Stimulated activated CD4-positive, alpha-beta T cell treated with anti-CD3 and anti-CD28 coated beads, TNF-alpha, amount 100 ng/mL, for 4 hours (primary cell): ENCODE data around the gene THAP8.
"Not testable (repeated sequence)": the region's sequence is repeated elsewhere in the genome, so short reads cannot be mapped to it uniquely, and the experiment has no call there.

ENCODE experiments used
- DNase-seq, 3 experiments: peaks; one replicate each; pipeline ENCODE4 v3.0.0-alpha.2; 2020; ENCODE audit warnings: low read depth in 3 of 3

THAP8 gene

DNA sequence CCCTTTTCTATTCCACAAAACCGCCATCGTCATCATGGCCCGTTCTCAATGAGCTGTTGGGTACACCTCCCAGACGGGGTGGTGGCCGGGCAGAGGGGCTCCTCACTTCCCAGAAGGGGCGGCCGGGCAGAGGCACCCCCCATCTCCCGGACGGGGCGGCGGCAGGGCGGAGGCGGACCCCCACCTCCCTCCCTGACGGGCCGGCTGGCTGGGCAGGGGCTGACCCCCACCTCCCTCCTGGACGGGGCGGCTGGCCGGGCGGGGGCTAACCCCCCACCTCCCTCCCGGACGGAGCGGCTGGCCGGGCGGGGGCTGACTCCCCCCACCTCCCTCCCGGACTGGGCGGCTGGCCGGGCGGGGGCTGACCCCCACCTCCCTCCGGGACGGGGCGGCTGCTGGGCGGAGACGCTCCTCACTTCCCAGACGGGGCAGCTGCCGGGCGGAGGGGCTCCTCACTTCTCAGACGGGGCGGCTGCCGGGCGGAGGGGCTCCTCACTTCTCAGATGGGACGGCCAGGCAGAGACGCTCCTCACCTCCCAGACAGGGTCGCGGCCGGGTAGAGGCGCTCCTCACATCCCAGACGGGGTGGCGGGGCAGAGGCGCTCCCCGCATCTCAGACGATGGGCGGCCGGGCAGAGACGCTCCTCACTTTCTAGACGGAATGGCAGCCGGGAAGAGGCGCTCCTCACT is 14.9 kb upstream of the THAP8 start:
- DNase-seq, result not testable (repeated sequence)

DNA sequence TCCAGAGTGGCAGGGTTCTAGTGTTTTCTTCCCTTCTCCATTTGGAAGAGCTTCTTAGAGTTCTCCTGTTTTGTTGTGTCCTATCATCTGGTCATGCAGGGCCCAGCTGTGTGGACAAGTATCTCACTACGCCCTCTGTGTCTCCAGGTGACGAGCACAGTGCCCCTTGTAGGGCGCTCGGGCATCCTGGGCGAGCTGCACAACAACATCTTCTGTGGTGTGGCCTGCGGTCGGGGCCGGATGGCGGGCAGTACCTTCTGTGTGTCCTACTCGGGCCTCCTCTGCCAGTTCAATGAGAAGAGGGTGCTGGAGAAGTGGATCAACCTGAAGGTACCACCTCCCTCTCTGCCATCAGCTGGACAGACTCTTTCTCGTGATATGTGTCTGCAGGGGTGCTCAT is 13.6 kb upstream of the THAP8 start:
- no peak for DNase-seq

- DNase-seq, result no peak
These were observed 10.7 kb upstream of the THAP8 start for GRCh38 chr19:36064826-36065225.

GRCh38 chr19:36061367-36061766 is 7.3 kb upstream of the THAP8 start:
- no peak for DNase-seq

- no peak for DNase-seq
These were observed 6.3 kb upstream of the THAP8 start for GRCh38 chr19:36060430-36060829.

GRCh38 chr19:36059180-36059910 is 5.3 kb upstream of the THAP8 start:
- no peak for DNase-seq

- no peak for DNase-seq
These were observed 4.5 kb upstream of the THAP8 start for GRCh38 chr19:36058481-36059179.

GRCh38 chr19:36054733-36055686 is 925 bp upstream of the THAP8 start, which contains the start of gene WDR62:
WDR62 (plus strand) TSS chr19:36054897; CDS start chr19:36054972, 75 bp downstream.
- peak; percentile 90 to 91 (median 90) for DNase-seq

DNA sequence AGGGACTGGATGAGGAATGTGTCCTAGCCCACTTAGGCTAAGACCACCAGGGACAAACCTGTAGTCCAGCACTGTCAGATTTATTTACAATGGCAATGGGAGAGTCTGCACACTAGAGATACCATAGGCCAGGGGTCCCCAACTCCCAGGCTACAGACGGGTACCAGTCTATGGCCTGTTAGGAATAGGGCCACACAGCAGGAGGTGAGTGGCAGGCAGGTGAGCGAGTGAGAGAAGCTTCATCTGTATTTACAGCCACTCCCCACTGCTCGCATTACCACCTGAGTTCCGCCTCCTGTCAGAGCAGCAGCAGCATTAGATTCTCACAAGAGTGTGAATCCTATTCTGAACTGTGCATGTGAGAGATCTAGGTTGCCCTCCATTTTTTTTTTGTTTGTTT is 2.4 kb downstream of the THAP8 start:
- no peak for DNase-seq

DNA sequence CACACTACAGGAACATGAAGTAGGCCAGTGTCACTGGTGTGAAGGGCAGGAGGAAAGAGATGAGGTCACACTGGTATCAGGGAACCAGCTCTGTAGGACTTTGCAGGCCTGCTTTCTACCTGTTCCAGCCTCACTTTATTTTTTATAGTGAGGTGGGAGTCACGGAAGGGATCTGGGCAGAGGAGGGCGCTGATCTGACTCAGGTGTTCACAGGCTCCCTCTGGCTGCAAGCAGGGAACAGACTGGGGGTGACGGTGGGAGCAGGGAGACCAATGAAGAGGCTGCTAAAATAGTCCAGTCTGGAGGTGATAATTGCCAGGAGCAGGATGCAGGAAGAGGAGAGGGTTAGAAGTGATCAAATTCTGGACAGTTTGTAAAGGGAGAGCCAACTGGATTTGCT is 2.8 kb downstream of the THAP8 start:
- no peak for DNase-seq

GRCh38 chr19:36049080-36049698 is 4.9 kb downstream of the THAP8 start:
- no peak for DNase-seq

DNA sequence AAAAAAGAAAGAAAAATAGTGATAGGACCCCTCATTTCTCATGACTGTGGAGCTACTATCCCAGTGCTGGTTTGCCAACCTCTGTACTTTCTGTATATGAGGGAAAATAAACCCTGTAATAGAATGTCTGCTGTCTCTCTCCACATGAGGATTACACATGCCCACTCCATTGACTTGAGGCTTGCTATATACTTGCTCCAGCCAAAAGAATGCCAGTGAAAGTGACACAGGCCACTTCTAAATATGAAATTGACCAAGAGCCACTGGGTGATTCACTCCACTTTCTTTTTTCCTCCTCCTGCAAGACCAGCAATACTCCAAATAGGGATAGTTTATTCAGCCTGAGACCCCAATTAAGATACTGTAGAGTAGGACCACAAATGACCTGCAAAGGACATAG is 6.2 kb downstream of the THAP8 start:
- DNase-seq, result no peak

- DNase-seq, result no peak
These were observed 7.5 kb downstream of the THAP8 start for GRCh38 chr19:36046443-36047050.

DNA sequence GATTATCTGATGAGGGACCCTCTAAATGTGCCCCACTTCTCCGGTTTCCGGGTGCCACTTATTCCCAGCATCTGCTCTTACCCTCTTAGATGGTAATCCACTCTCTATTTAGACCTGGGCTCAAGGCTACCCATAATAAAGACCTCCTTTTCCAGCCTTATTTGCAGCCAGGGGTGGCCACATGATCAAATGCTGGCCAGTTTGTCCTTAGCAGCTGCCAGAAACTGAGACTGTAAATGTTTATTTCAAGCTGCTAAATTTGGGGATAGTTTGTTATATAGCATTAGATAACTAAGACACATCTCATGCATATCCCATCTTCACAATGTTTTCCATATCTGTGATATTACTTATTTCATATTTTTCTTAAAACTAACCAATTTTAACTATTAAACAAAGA is 10.1 kb downstream of the THAP8 start:
- no peak for DNase-seq

DNA sequence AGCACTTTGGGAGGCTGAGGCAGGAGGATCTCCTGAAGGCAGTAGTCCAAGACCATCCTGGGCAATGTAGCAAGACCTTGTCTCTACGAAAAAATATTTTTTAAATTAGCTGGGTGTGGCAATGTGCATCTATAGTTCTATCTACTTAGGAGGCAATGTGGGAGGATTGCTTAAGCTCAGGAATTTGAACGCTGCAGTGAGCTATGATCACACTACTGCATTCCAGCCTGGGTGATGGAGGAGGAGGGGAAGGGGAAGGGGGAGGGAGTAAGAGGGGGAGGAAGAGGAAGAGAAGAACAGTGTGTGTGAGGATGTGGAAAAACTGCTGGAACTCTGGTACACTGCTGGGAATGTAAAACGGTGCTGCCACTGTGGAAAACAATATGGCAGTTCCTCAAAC is 12.3 kb downstream of the THAP8 start:
- DNase-seq, result no peak

DNA sequence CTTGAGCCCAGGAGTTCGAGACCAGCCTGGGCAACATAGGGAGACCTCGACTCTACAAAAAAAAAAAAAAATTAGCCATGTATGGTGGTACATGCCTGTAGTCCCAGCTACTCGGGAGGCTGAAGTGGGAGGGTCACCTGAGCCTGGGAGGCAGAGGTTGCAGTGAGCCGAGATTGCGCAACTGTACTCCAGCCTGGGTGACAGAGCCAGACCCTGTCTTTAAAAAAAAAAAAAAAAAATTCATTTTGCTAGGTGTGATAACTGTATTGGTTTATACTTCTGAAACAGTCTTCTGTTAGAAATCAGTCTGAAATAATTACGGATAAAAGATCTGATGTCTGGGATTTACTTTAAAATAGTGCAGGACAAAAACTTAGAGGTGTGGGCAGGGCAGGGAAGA is 13.0 kb downstream of the THAP8 start:
- not testable (repeated sequence) for DNase-seq

DNA sequence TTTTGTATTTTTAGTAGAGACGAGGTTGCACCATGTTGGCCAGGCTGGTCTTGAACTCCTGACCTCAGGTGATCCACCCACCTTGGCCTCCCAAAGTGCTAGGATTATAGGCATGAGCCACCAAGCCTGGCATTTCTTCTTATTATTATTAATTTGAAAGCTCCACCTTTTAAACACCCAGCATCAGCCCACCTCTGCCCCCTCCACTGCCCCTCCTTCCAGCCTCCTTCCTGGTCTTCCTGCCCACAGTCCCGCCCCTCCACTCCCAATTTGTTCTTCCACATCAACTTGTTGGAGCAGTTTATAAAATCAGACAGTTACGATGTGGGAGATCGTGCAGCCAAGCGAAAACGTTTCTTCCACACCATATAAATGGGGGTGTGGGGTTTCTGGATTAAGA is 13.6 kb downstream of the THAP8 start:
- no peak for DNase-seq

- peak; percentile 10 to 31 (median 30) for DNase-seq
These were observed 21.6 kb downstream of the THAP8 start, which contains the start of gene CLIP3 for GRCh38 chr19:36032251-36033104. CLIP3 (minus strand) TSS chr19:36032873; CDS start chr19:36032357, 516 bp downstream.

- DNase-seq, result no peak
These were observed 22.8 kb downstream of the THAP8 start for GRCh38 chr19:36031308-36031707.
